K562 (cell line): ENCODE measurements around the gene DTX2.
"Not testable (repeated sequence)": the region's sequence is repeated elsewhere in the genome, so short reads cannot be mapped to it uniquely, and the experiment has no call there.

Experiments
- CBX3 ChIP-seq, 2 experiments: IDR thresholded peaks; 1 replicate in 1 of 2; 2 replicates in 1 of 2; pipeline ENCODE4 v1.6.1; 2012; ENCODE audit warnings: inconsistent platforms in 2 of 2, low read length in 2 of 2, borderline replicate concordance in 1 of 2, control low read depth in 1 of 2
- CTCF ChIP-seq, 3 experiments: IDR thresholded peaks in 2 of 3; conservative IDR thresholded peaks in 1 of 3; 2 replicates each; pipeline ENCODE4 v1.5.1; 2011 to 2012; ENCODE audit warnings: low read length in 3 of 3, mild to moderate bottlenecking in 3 of 3, control low read depth in 2 of 3, improper control_type of control experiment in 1 of 3, inconsistent platforms in 1 of 3, low read depth in 1 of 3, mixed read lengths in 1 of 3, moderate library complexity in 1 of 3; ENCODE audit not compliant: insufficient read depth in 2 of 3
- E2F1 ChIP-seq: sonication (generic); formaldehyde crosslinking; IDR thresholded peaks from 2 replicates; pipeline ENCODE4 v1.8.1; 2023; ENCODE audit warnings: mild to moderate bottlenecking, missing genetic modification reagents, moderate library complexity
- EGR1 ChIP-seq: fragments of 450-650 bp; conservative IDR thresholded peaks from 2 replicates; pipeline ENCODE4 v1.6.1; 2017; ENCODE audit warnings: mild to moderate bottlenecking
- FOXM1 ChIP-seq, 2 experiments: fragments of 450-650 bp in 1 of 2; sonication (generic) in 1 of 2; formaldehyde crosslinking in 1 of 2; IDR thresholded peaks; 2 replicates each; pipeline versions ENCODE4 v1.6.1 to v1.9.0; 2017 to 2022; ENCODE audit warnings: low read depth in 2 of 2, mild to moderate bottlenecking in 2 of 2, missing genetic modification reagents in 1 of 2, moderate library complexity in 1 of 2
- HNRNPLL ChIP-seq: fragments of 200-400 bp; formaldehyde crosslinking; IDR thresholded peaks from 2 replicates; pipeline ENCODE4 v1.6.1; 2017; ENCODE audit warnings: low read length, low read depth, mild to moderate bottlenecking; ENCODE audit not compliant: poor library complexity, severe bottlenecking
- MNT ChIP-seq, 2 experiments: fragments of 450-650 bp; conservative IDR thresholded peaks; 2 replicates each; pipeline ENCODE4 v1.6.1; 2017; ENCODE audit warnings: mild to moderate bottlenecking in 2 of 2, moderate library complexity in 2 of 2
- PHTF2 ChIP-seq: fragments of 250-450 bp; sonication (Bioruptor Pico); IDR thresholded peaks from 2 replicates; pipeline ENCODE4 v1.5.0; 2021; ENCODE audit warnings: mild to moderate bottlenecking
- SP2 ChIP-seq: IDR thresholded peaks from 2 replicates; pipeline ENCODE4 v1.6.1; 2011; ENCODE audit warnings: mild to moderate bottlenecking, low read depth, low read length, moderate library complexity; ENCODE audit not compliant: poor library complexity, severe bottlenecking; ENCODE audit errors: extremely low read depth
- TBP ChIP-seq: optimal IDR thresholded peaks from 2 replicates; pipeline ENCODE3; 2011; ENCODE audit warnings: low read depth, low read length, improper control_type of control experiment
- THAP12 ChIP-seq: fragments of 250-450 bp; sonication (Bioruptor Pico); IDR thresholded peaks from 2 replicates; pipeline ENCODE4 v1.9.0; 2021; ENCODE audit warnings: mild to moderate bottlenecking, inconsistent platforms
- TF ChIP-seq, protein P1 (sequence below): sonication (generic); formaldehyde crosslinking; IDR thresholded peaks from 2 replicates; pipeline ENCODE4 v1.9.0; 2022; ENCODE audit warnings: mild to moderate bottlenecking, missing genetic modification reagents

DNA sequence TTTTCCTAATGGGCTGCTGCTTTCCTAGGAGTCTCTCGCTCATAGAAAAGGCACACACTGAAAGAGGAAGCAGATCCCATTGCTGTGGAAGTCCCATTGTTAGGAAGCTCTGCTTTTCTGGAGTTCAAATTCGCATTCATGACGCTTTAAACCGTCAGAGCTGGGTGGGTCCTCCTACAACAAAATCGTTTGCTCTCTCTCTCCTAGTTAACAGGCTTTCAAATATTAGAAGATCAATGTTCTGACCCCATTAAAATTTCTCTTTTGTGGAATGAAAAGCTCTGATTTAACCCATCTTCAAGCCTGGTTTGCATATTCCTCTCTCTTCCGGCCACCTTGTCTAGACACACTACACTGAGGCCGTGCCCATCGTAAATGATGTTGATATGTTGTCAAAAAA, 81.7 kb downstream of the DTX2 start, which contains the start of gene SPDYE16:
- TF ChIP-seq SP2; PHTF2 (CRISPR knock-in tag); CTCF (IDR thresholded peaks at IDR 0.05 in 2 of 3, conservative IDR thresholded peaks at IDR 0.05 in 1 of 3; ENCODE audit: insufficient read depth in 2 of 3, low read depth in 1 of 3, low read length in 3 of 3); E2F1 (CRISPR knock-in tag); FOXM1 (IDR thresholded peaks at IDR 0.05; ENCODE audit: low read depth); FOXM1 (CRISPR knock-in tag; IDR thresholded peaks at IDR 0.05; ENCODE audit: low read depth); EGR1; MNT (conservative IDR thresholded peaks at IDR 0.05); HNRNPLL; CBX3 (IDR thresholded peaks at IDR 0.05; ENCODE audit: borderline replicate concordance in 1 of 2, low read length in 2 of 2); THAP12 (CRISPR knock-in tag); TBP: not testable (repeated sequence)
- TF ChIP-seq, protein P1, sequence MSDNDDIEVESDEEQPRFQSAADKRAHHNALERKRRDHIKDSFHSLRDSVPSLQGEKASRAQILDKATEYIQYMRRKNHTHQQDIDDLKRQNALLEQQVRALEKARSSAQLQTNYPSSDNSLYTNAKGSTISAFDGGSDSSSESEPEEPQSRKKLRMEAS = not testable (repeated sequence)
